ENCODE results near the gene ACCSL. TPM values are rescaled to one million over a fixed set of nuclear protein-coding genes. Genes with fewer than 3 reads are reported as not detected.

ACCSL gene
- total and polyA plus RNA-seq, 2 donors from 2014 or later = not detected

DNA sequence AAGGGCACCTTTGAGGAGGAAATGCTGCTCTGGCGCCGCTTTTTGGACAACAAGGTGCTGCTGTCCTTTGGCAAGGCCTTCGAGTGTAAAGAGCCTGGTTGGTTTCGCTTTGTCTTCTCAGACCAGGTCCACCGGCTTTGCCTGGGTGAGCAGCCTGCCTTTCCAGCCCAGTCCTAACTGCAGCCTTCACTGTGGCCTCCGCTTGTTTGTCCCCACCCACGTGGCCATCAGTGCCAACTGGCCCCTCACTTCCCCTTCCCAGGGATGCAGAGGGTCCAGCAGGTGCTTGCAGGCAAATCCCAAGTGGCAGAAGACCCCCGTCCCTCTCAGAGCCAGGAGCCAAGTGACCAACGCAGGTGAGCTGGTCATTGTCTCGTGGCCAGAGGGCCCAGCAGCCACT is 35.7 kb downstream of the ACCSL start:
- H3K9me3 ChIP-seq (ENCODE audit: control insufficient read depth in 2 of 3, insufficient read depth in 1 of 3, low read length in 3 of 3) = no peaks in the 10 kb centered on the region
- TF ChIP-seq, protein P1, sequence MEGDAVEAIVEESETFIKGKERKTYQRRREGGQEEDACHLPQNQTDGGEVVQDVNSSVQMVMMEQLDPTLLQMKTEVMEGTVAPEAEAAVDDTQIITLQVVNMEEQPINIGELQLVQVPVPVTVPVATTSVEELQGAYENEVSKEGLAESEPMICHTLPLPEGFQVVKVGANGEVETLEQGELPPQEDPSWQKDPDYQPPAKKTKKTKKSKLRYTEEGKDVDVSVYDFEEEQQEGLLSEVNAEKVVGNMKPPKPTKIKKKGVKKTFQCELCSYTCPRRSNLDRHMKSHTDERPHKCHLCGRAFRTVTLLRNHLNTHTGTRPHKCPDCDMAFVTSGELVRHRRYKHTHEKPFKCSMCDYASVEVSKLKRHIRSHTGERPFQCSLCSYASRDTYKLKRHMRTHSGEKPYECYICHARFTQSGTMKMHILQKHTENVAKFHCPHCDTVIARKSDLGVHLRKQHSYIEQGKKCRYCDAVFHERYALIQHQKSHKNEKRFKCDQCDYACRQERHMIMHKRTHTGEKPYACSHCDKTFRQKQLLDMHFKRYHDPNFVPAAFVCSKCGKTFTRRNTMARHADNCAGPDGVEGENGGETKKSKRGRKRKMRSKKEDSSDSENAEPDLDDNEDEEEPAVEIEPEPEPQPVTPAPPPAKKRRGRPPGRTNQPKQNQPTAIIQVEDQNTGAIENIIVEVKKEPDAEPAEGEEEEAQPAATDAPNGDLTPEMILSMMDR (IDR thresholded peaks at IDR 0.05; ENCODE audit: borderline replicate concordance, extremely low read depth, insufficient read depth) = no peak
- H3K4me1 ChIP-seq (ENCODE audit: control insufficient read depth in 2 of 3, insufficient read depth in 2 of 3, low read depth in 1 of 3, low read length in 3 of 3) = no peaks in the 10 kb centered on the region
- no peak overlapping the region for H3K4me3 ChIP-seq (ENCODE audit: low read length in 3 of 3)
- FAIRE-seq = no peak
- peak in 1 of 5 donors; percentile 8 for DNase-seq
- H3K36me3 ChIP-seq (ENCODE audit: control insufficient read depth in 2 of 3, insufficient read depth in 3 of 3, low read length in 3 of 3) = peaks cover 0 to 15% (median 3%) of the 10 kb centered on the region in 3 donors
- H3K27me3 ChIP-seq (ENCODE audit: control insufficient read depth, insufficient read depth, low read length) = no peaks in the 10 kb centered on the region
- no peak overlapping the region for H3K27ac ChIP-seq (ENCODE audit: low read depth in 2 of 2, low read length in 2 of 2)
- no peak overlapping the region for H3K9ac ChIP-seq (ENCODE audit: low read length in 3 of 3)
- intact Hi-C loops (cut with DNase I) = no loop called here

DNA sequence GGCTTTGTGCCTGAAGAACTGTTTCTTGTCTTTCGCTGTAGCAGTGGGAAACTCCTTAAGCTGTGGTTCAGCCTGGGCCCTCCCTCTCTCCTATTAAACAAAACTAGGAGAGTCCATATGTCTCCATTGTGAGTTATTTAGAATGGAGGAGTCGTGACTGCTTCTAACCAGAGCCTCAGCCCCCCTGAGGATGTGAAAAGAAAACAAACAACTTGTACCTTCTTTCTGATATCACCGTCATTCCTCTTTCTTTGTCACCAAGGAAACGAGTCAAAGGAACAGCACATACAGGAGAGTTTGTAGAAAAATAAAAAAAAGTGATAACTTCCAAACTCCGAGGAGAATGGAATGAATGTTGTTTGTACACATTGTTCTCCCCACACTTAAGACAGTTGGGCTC is 36.1 kb downstream of the ACCSL start:
- no peak for FAIRE-seq
- intact Hi-C loops (cut with DNase I) = no loop called here

DNA sequence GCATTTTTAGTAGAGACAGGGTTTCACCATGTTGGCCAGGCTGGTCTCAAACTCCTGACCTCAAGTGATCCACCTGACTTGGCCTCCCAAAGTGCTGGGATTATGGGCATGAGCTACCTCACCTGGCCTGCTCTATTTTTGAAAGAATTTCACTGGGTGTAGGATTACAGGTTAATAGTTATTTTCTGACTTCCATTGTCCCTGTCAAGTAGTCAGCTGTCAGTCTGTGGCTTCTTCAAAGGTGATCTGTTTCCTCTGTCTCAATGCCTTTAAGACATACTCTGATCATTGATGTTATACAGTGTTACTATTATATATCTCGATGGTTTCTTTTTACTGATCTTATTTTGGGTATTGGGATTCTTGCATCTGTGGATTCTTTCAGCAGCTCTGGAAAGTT is 37.5 kb downstream of the ACCSL start:
- H3K27ac ChIP-seq (ENCODE audit: low read depth in 2 of 2, low read length in 2 of 2) = no peak overlapping the region
- no peak for DNase-seq
- H3K4me1 ChIP-seq (ENCODE audit: control insufficient read depth in 2 of 3, insufficient read depth in 2 of 3, low read depth in 1 of 3, low read length in 3 of 3) = no peaks in the 10 kb centered on the region
- no peaks in the 10 kb centered on the region for H3K27me3 ChIP-seq (ENCODE audit: control insufficient read depth, insufficient read depth, low read length)
- FAIRE-seq = no peak
- TF ChIP-seq, protein P1 (IDR thresholded peaks at IDR 0.05; ENCODE audit: borderline replicate concordance, extremely low read depth, insufficient read depth) = no peak
- intact Hi-C loops (cut with DNase I) = no loop called here
- no peak overlapping the region for H3K4me3 ChIP-seq (ENCODE audit: low read length in 3 of 3)
- no peaks in the 10 kb centered on the region for H3K9me3 ChIP-seq (ENCODE audit: control insufficient read depth in 2 of 3, insufficient read depth in 1 of 3, low read length in 3 of 3)
- no peak overlapping the region for H3K9ac ChIP-seq (ENCODE audit: low read length in 3 of 3)
- H3K36me3 ChIP-seq (ENCODE audit: control insufficient read depth in 2 of 3, insufficient read depth in 3 of 3, low read length in 3 of 3) = peaks cover 0 to 15% (median 3%) of the 10 kb centered on the region in 3 donors

More for the DNA sequence above, 36.1 kb downstream of the ACCSL start:
- H3K27me3 ChIP-seq (ENCODE audit: control insufficient read depth, insufficient read depth, low read length) = no peaks in the 10 kb centered on the region
- H3K4me1 ChIP-seq (ENCODE audit: control insufficient read depth in 2 of 3, insufficient read depth in 2 of 3, low read depth in 1 of 3, low read length in 3 of 3) = no peaks in the 10 kb centered on the region
- TF ChIP-seq, protein P1 (IDR thresholded peaks at IDR 0.05; ENCODE audit: borderline replicate concordance, extremely low read depth, insufficient read depth) = no peak
- no peak overlapping the region for H3K9ac ChIP-seq (ENCODE audit: low read length in 3 of 3)
- H3K27ac ChIP-seq (ENCODE audit: low read depth in 2 of 2, low read length in 2 of 2) = no peak overlapping the region
- H3K4me3 ChIP-seq (ENCODE audit: low read length in 3 of 3) = no peak overlapping the region
- H3K9me3 ChIP-seq (ENCODE audit: control insufficient read depth in 2 of 3, insufficient read depth in 1 of 3, low read length in 3 of 3) = no peaks in the 10 kb centered on the region
- peak in 1 of 5 donors; percentile 6 for DNase-seq
- peaks cover 0 to 15% (median 3%) of the 10 kb centered on the region in 3 donors for H3K36me3 ChIP-seq (ENCODE audit: control insufficient read depth in 2 of 3, insufficient read depth in 3 of 3, low read length in 3 of 3)

DNA sequence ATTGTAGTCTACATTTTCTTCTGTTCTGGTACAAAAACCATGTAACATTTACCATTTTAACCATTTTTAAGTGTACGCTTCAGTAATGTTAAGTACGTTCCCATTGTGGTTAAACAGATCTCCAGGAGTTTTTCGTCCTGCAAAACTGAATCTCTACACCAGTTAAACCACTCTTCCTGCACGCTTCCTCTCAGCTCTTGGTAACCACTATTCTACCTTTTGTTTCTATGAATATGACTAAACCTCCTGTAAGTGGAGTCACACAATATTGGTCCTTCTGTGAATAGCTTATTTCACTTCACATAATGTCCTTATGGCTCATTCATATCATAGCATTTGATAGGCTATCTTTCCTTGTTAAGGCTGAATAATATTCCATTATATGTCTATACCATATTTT is 40.6 kb downstream of the ACCSL start:
- Histone ChIP-seq H3K27ac (ENCODE audit: low read depth in 2 of 2, low read length in 2 of 2) (no peak overlapping the region), H3K9me3 (ENCODE audit: control insufficient read depth in 2 of 3, insufficient read depth in 1 of 3, low read length in 3 of 3) (no peaks in the 10 kb centered on the region), H3K9ac (ENCODE audit: low read length in 3 of 3) (no peak overlapping the region), H3K4me3 (ENCODE audit: low read length in 3 of 3) (no peak overlapping the region), H3K4me1 (ENCODE audit: control insufficient read depth in 2 of 3, insufficient read depth in 2 of 3, low read depth in 1 of 3, low read length in 3 of 3) (no peaks in the 10 kb centered on the region), H3K36me3 (ENCODE audit: control insufficient read depth in 2 of 3, insufficient read depth in 3 of 3, low read length in 3 of 3) (no peaks in the 10 kb centered on the region), H3K27me3 (ENCODE audit: control insufficient read depth, insufficient read depth, low read length) (no peaks in the 10 kb centered on the region)
- intact Hi-C loops (cut with DNase I) = no loop called here
- TF ChIP-seq, protein P1 (IDR thresholded peaks at IDR 0.05; ENCODE audit: borderline replicate concordance, extremely low read depth, insufficient read depth) = no peak
- DNase-seq = no peak
- FAIRE-seq = no peak
